GM18868 (cell line): Measurements from ENCODE around the gene GGACT.
"Not testable (repeated sequence)": the region's sequence is repeated elsewhere in the genome, so short reads cannot be mapped to it uniquely, and the experiment has no call there.

Source experiments
- ATAC-seq: cut with Tn5 transposase; IDR thresholded peaks from one replicate; pipeline ENCODE4 v1.9.1; 2021; ENCODE audit warnings: mild to moderate bottlenecking, moderate library complexity; ENCODE audit not compliant: unreplicated experiment

The GGACT gene

DNA sequence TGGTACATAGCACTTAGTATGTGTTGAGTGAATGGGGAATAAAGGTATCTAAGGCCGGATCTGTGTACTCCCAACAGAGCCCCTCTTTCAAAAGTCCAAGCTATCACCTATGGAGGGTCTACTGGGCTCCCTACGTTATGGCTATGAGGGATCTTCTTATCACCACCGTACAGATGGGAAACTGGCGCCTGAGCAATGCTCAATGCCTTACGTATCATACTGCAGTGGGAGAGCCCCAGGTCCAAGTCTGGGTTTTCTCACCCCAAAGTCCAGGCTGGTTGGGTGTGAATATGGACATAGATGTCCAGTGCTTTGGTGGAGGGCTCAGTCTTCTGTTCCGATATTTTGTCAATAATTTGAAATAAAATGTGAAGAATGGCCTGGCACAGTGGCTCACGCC, 13.1 kb upstream of the GGACT start:
- ATAC-seq, result no peak

DNA sequence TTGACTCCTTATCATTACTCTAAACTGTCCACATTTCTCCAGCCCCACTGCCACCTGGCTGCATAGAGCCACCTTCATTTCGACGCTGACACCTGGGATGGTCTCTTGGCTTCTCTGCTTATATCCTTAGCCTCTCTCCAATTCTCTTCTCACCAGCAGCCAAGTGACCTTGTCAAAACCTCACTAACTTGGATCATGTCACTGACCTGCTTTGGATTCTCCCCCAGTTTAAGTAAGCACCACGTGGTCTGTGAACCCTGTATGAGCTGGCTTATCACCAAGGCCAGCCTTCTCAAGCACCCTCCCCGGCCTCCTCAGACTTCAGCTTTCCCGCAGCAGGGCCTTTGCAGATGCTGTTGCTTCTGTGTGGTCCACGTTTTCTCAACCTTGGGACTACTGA, 12.3 kb upstream of the GGACT start:
- ATAC-seq, result no peak

GRCh38 chr13:100600461-100600860, 11.9 kb upstream of the GGACT start:
- ATAC-seq, result no peak

- no peak for ATAC-seq
Measured at GRCh38 chr13:100597253-100597652, 8.7 kb upstream of the GGACT start.

GRCh38 chr13:100596516-100596915, 7.9 kb upstream of the GGACT start:
- ATAC-seq, result no peak

- no peak for ATAC-seq
Measured at GRCh38 chr13:100594731-100595130, 6.1 kb upstream of the GGACT start.

- ATAC-seq, result no peak
Measured at GRCh38 chr13:100594255-100594654, 5.7 kb upstream of the GGACT start.

DNA sequence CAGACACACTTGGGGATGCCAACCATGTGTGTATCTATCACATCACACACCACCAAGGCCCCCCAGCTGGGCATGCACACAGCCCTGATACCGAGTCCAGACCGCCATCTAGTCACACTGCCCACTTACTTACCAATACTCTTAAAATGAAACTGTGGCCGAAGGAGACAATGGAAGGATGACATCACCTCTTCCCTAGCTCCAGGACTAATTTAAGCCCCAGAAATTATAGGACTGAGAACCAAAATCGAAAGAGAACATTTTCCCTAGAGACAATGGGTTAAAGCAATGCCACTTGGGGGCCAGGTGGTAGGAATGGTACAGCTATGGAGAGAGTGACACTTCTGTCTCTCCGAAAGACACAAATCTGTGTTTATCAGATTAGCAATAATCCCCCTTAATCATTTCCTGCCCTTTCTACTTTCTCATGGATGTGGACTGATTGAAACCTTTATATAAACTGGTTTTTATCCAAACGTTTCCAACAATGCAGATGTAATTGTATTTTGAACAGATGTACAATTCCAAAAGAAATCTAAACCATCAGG, 663 bp upstream of the GGACT start:
- ATAC-seq, result no peak

- no peak for ATAC-seq
Measured at GRCh38 chr13:100584896-100585295, 3.7 kb downstream of the GGACT start.

DNA sequence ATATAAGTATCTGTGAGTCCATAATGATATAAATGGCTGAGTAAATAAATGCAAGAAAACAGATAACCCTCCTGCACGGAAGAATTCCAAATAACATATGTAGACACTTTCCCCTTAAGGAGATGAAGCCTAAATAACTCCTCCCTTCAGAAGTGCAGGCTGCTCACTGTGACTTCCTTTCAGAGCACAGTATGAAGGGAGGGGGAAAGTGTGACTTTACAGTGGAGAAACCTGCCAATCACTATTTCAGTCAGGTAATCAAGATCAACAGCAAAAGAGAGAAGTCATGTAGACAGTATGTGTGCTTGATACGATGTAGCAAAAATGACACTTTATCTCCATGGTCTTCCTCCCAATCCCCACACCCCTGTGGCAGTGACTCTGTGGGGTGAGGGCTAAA, 7.1 kb downstream of the GGACT start:
- ATAC-seq, result no peak

DNA sequence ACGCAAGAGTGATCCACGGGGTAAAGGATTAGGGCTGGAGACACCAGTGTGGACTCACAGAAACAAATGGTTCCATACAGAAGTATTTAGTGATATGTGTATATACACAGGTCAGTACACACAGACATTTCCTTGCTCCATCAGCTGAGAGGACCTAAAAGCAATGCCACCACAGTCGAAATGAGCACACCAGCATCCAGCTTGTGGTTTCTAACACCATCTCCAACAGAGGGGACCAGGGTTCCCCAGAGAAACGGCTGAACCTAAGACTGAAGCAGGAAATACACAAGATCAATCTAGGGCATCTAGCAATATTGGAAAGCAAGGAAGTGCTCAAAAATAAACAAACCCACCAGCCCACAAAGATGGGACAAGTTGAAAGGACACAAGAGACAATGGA, 7.6 kb downstream of the GGACT start:
- ATAC-seq, result no peak

- no peak for ATAC-seq
Measured at GRCh38 chr13:100580045-100580444, 8.5 kb downstream of the GGACT start.

GRCh38 chr13:100577239-100577638, 11.3 kb downstream of the GGACT start:
- not testable (repeated sequence) for ATAC-seq

DNA sequence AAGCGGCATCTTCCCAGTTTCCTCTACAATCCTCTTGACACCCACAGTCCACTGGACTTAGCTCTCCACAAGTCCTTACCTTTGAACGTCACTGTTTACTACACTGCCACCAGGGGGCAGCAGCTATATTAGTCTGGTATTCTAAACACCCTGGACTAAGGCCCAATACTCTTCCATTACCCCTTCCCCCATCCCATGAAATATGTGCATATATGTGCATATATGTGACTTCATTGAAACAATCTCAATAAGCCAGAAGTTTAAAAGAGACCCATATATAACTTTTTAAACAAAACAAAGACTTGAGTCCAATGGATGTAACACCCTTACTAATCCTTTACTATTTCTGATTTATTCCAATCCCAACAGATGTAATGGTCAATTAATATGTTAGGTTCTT, 15.5 kb downstream of the GGACT start:
- ATAC-seq, result peak; percentile 98

DNA sequence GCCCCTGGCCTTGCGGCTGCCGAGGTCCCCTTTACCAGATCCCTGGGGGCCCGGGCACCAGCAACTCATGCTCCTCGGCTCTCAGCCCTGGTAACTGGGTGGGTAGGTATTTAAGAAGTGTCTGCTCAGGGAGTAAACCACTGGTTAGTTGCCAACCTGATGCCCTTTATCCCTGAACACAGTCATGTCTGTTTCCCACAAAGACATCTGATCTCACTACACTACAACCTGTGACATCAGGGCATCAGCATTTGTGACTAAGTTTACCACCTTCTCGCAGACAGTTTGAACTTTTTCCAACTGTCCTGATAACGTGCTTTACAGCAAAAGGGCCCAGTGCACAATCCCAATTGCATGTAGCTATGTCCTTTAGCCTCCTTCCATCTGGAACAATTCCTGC, 22.0 kb downstream of the GGACT start:
- no peak for ATAC-seq

DNA sequence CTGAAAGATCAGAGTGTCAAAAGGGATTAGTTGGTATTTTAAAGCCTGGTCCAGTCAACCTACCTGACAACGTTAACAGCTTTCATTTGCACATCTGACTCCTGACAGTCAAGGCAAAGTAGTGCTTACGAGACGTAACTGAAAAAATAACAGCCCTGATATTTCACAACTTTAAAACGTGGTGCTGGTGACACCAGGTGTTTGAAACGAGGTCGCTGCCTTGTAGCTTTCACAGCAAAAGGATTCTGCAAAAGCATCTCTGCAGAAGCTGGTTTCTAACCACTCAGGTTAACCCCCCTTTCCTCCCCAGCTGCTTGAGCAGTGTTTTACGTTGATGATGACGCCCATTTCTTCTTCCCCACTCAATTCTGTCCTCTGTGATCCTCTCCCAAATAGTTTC, 23.3 kb downstream of the GGACT start:
- no peak for ATAC-seq

GRCh38 chr13:100564444-100565223, 24.0 kb downstream of the GGACT start:
- ATAC-seq, result no peak

DNA sequence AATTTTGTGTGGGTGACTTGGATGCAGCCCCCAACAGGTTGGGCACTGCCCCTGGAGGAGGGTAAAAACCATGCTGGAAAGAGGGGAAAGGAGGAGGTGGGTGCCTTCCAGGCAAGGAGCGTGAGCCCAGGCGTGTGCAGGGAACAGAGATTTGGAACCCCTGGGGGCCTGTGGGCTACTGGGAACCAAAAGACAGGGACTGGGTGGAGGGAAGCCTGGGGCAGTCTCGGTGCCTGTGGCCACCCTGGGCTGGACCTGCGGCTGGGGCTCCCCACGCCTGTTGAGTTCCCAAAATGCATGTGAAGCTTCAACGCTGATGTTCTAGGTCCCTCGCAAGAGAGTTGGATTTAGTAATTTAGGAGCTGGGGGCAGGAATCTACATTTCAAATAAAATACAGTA, 24.8 kb downstream of the GGACT start:
- ATAC-seq, result no peak

DNA sequence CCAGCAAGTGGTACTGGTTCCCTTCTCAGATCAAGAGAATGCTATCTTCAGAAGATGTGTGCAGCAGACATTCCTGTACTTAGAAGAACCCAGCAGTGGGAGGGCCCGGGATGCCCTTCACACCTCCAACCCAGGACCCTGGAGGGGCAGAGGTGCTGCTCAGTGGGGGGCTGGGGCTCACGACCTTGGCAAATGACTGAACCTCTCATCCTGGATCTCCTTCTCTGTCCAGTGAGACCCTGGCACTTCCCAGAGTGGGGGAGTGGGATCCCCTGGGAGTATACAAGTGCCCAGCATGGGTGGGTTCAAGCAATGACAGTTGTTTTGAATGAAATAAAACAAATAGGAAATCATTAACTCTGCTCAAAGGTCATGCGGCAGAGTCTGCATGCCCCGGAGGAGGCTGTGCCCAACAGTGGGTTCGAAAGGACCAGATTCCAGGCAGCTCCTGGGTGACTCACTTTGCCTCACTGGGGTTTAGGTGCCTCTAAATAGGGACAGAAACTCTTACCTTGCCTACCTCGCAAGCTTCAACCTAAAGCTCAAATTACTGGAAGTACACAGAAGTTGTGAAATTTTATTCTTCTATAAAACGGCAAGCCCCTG, 26.9 kb downstream of the GGACT start:
- ATAC-seq, result no peak

GRCh38 chr13:100561158-100561499, 27.5 kb downstream of the GGACT start:
- no peak for ATAC-seq

GRCh38 chr13:100560498-100561157, 28.0 kb downstream of the GGACT start:
- no peak for ATAC-seq

GRCh38 chr13:100559886-100560285, 28.7 kb downstream of the GGACT start:
- no peak for ATAC-seq
